Right ventricle myocardium inferior (tissue), 1 donor: ENCODE data around the gene PIK3C2B. TPM values are rescaled to one million over a fixed set of nuclear protein-coding genes. Genes with fewer than 3 reads are reported as not detected.
"Not testable (repeated sequence)": the region's sequence is repeated elsewhere in the genome, so short reads cannot be mapped to it uniquely, and the experiment has no call there.

Experiments
- ATAC-seq: fragments of 200-7000 bp; cut with Tn5 transposase; one replicate; pipeline ENCODE4 v1.9.1; 2020; ENCODE audit warnings: mild to moderate bottlenecking, moderate library complexity
- DNase-seq: peaks from one replicate; pipeline ENCODE4 v3.0.0; 2021; ENCODE audit errors: missing footprints
- intact Hi-C: fragments of 100-400 bp; cut with DNase I; formaldehyde crosslinking; loops from one replicate; pipeline ENCODE4 v1.11.0; 2022
- long read RNA-seq: library from polyadenylated mRNA; unstranded; transcript quantifications from one replicate; pipeline ENCODE4 v2.0.0, GENCODE V29; 2021
- total RNA-seq: library from RNA; stranded (reverse); fragmentation: NEBNext Ultra II Directional; extraction: Animal tissue kit (Norgen Biotek cat#: 25700); gene quantifications from one replicate; pipeline ENCODE4 v1.2.1, GENCODE V29; 2021
- donor health status: DM: no; HTN: yes; CAD: no; lungs with severe emphysema.

Gene PIK3C2B, protein sequence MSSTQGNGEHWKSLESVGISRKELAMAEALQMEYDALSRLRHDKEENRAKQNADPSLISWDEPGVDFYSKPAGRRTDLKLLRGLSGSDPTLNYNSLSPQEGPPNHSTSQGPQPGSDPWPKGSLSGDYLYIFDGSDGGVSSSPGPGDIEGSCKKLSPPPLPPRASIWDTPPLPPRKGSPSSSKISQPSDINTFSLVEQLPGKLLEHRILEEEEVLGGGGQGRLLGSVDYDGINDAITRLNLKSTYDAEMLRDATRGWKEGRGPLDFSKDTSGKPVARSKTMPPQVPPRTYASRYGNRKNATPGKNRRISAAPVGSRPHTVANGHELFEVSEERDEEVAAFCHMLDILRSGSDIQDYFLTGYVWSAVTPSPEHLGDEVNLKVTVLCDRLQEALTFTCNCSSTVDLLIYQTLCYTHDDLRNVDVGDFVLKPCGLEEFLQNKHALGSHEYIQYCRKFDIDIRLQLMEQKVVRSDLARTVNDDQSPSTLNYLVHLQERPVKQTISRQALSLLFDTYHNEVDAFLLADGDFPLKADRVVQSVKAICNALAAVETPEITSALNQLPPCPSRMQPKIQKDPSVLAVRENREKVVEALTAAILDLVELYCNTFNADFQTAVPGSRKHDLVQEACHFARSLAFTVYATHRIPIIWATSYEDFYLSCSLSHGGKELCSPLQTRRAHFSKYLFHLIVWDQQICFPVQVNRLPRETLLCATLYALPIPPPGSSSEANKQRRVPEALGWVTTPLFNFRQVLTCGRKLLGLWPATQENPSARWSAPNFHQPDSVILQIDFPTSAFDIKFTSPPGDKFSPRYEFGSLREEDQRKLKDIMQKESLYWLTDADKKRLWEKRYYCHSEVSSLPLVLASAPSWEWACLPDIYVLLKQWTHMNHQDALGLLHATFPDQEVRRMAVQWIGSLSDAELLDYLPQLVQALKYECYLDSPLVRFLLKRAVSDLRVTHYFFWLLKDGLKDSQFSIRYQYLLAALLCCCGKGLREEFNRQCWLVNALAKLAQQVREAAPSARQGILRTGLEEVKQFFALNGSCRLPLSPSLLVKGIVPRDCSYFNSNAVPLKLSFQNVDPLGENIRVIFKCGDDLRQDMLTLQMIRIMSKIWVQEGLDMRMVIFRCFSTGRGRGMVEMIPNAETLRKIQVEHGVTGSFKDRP (N-terminal part only)
- total RNA-seq = 22.7 TPM
- long read RNA-seq, partial matches to known transcripts = 1 of 4 reads
- long read RNA-seq, other reads (novel, unspliced or antisense) = 3 of 4 reads

DNA sequence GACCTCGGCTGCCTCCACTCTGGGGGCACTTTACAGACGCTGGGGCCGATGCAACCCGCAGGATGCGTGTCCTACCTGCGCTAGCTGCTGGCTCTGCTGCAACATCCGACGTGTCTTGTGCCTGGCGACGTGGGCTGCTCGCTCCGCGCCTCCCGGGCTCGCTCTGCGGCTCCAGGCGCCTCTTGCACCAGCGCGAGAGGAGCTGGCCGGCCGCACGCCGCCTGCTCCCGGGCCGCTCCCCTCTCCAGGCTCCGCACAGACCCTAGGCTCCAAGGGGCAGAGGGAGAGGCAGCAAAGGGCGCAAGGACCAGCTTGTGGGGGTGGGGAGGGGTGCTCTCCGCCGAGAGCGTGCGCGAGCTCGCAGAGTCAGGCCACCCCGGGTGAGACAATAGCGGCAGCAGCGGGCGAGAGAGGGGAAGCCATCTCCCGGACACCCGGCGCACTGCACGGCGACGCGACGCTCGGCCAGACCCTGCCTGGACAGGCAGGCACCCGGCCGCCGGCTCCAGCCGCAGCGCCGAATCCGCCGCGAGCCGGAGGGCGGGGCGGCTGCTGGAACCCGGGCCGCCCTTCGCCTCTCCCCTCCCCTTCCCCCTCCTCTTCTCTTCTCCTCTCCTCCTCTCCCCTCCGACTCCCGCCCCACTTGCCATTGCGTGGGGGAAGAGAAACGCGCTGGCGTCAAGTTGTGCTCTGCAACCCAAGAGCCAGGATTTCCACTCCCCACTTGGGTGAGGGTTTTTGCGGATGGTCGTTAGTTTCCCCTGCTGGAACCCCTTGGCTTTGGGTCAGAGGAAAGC, at the start of gene PIK3C2B:
Gene PIK3C2B, minus strand, starts transcription at position 525 of the 797 bp plus-strand sequence. CDS start 25,003 bp downstream, outside the sequence.
- DNase-seq = peak; percentile 91
- peak; percentile 97 for ATAC-seq
- intact Hi-C loops = loop anchor here (2.0 kb wide), 1 partner anchor 48 kb away; no protein-coding TSS in a partner anchor

DNA sequence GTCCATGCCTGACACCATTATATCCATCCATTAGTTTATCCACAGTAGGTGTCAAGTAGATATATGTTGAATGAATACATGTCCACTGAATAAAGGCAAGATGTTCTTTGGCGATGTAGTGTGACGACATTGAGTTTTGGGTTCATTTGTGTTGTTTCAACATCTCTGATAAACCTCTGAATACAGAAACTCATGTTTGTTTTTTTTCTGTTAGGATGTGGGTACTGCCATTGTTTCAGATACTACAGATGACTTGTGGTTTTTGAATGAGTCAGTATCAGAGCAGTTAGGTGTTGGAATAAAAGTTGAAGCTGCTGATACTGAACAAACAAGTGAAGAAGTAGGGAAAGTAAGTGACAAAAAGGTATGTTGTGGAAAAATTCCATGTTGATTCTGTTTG, 49.7 kb upstream of the PIK3C2B start:
- DNase-seq = no peak
- no peak for ATAC-seq
- intact Hi-C loops = no loop called here

DNA sequence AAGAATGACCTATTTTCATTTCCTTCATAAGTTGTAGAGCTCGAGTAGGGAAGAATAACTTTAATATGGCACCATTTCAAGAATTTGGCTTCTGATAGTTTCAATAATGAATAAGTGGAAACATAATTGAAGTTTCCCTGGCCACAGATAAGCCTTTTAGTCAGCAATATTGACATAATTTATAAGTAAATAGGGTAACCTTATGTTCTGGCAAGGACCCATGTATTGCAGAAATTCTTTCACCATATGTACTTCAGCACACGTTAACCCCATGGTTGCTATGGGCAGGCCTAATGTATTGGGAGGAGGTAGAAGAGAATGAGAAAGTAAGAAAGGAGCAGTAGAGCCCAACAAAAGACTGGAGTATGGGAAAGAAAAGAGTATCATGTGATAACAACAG, 47.0 kb upstream of the PIK3C2B start:
- no peak for DNase-seq
- intact Hi-C loops = no loop called here
- ATAC-seq = no peak

DNA sequence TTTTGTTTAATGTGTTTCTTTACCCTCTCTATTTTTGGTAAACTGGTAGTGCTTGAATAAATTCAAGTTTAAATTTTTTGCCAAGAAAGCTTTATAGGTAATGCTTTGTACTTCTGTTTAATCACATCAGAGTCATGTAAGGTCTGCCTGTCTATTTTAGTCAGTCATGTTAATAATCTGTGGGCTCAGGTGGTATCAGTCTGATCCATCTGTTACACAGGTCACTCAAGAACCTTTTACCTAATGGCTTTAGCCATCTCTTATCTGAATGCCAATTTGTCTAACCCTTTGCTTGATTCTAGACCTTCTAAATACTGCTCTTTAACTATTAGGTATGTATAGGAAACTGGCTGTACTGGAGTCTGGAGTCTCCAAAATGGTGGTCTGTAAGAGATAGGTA, 38.2 kb upstream of the PIK3C2B start:
- no peak for DNase-seq
- no peak for ATAC-seq
- intact Hi-C loops = no loop called here

DNA sequence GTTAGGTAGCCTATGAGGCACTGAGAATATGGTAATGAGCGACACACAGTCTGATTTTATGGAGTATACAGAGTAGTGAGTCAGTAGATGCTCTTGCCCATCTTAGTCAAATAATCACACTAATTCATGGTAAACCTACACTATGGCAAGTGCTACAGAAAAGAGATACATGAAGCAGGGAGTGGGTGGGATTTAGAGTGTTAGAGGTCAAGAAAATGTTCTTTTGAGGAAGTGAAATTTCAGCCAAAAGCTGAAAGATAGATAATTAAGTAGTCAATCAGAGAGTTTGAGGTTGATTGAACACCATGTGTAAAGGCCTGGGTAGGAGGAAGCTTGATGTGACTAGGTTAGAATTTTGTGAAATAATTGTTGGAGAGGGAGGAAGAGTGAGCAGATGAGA, 36.3 kb upstream of the PIK3C2B start:
- intact Hi-C loops = no loop called here
- DNase-seq (no peak), ATAC-seq (no peak)

DNA sequence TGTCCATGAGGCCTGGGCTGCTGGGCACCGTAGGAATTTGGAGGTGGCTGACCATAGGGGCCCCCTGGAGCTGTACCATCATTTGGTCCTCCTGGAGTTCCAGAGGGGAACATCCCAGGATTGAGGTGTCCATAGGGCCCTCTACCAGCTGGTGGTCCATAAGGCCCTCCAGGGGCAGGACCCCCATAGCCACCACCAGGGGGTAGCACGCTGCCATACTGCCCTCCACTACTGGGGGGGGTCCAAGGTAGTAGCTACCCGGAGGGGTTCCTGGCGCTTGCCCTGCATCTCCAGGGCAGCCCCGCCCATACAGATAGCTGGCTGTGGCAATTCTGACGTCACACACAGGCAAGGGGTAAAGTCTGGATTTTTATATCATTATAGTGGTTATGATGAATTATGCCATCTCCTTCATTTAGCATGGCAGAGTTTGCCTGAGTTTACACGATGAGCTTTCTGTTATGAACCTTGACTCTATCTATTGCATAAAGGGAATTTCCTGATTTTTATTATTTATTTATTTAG, 34.8 kb upstream of the PIK3C2B start:
- peak; percentile 52 for ATAC-seq
- intact Hi-C loops = no loop called here
- DNase-seq = no peak

DNA sequence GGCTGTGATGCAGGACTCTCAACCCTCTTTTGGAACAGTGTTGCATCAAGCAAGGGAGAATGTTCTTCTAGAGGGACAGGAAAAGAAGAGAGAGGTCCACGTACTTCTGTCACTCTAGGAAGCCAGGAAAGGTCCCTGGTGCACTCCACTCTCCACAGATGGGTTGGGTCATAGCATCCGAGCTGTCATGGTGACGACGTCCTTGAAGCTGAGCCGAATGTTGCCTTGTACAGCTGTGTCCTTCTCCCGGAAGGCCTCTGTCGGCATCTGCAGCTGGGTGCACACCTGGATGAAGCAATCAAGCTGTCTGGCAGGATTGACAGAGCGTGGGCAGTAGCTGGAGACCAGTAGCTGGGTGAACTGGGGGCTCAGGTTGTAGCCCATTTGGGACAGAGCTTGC, 34.1 kb upstream of the PIK3C2B start:
- peak; percentile 16 for ATAC-seq
- intact Hi-C loops = no loop called here
- no peak for DNase-seq

DNA sequence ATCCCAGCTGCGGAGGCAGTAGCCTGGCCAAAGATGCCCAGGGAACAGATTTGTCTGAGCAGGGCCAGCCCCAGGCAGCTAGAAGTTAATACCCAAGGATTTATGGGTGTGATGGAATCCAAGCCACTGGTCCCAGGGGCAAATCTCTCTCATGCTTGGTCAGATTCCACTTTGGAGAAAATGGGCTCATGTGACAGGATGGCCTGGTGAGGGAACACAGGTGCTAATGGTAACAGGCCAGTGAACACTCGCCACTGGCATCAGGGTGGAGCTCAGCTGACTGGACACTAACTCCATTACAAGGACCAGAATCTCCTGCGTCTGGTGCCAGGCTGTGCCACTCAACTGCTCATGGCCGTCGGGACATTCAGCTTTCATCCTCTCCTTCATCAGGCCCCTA, 33.6 kb upstream of the PIK3C2B start:
- intact Hi-C loops = no loop called here
- ATAC-seq (no peak), DNase-seq (no peak)

DNA sequence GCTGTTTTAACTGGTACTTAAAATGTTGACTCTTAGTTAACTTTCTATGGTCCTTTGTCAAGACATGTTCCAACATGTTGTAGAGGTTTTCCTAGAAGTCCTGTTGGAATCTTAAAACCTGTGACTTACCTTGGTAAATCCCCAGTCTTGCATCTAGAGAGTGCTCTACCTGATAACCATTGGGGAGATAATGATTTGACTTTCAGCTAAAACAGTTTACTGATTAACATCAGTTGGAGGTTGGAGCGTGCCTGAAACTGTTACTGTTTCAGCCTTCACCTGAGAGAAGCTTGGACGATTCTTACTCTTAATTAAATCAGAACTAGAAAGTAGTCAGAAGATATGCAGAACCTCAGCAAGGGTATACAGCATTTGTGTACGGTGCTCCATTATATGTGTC, 30.4 kb upstream of the PIK3C2B start:
- intact Hi-C loops = no loop called here
- DNase-seq (no peak), ATAC-seq (no peak)

DNA sequence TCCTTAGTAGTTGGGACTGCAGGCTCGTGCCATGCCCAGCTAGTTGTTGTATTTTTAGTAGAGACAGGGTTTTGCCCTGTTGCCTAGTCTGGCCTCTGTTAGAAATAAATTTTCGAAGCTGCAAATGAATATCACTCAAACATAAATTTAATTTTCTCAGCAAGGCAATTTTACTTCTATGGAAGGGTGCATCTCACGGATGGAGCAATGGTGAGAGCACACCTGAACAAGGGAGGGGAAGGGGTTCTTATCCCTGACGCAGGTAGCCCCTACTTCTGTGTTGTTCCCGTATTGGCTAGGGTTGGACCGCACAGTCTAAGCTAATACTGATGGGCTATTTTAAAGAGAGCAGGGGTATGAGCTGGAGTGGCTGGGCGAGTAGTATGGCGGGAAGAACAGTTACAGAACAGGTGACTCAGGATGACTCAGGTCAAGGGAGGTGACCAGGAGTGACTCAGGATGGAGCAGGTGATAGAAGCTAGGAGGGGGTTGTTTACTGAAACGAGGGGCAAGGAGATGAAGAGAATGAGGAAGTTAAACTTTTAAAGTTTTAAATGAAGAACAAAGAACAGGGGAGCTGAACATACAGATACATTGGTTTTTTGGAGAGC, 29.1 kb upstream of the PIK3C2B start:
- intact Hi-C loops = no loop called here
- no peak for ATAC-seq
- no peak for DNase-seq

DNA sequence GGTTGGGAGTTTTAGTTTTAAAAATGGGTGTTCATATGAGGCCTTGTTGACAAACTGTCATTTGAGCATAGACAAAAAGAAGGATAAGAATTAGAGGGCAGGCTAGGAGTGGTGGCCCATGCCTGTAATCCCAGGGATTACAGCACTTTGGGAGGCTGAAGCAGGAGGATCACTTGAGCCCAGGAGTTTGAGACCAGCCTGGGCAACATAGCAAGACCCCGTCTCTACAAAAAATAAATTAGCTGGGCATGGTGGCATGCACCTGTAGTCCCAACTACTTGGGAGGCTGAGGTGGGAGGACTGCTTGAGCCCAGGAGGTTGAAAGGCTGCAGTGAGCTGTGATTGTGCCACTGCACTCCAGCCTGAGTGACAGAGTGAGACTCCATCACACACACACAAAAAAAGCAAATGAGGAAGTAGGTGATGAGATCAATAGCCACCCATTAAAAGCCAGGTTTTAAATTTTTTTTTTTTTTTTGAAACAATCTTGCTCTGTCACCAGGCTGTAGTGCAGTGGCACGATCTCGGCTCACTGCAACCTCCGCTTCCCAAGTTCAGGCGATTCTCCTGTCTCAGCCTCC, 27.4 kb upstream of the PIK3C2B start:
- intact Hi-C loops, ATAC-seq, DNase-seq: not testable (repeated sequence)

DNA sequence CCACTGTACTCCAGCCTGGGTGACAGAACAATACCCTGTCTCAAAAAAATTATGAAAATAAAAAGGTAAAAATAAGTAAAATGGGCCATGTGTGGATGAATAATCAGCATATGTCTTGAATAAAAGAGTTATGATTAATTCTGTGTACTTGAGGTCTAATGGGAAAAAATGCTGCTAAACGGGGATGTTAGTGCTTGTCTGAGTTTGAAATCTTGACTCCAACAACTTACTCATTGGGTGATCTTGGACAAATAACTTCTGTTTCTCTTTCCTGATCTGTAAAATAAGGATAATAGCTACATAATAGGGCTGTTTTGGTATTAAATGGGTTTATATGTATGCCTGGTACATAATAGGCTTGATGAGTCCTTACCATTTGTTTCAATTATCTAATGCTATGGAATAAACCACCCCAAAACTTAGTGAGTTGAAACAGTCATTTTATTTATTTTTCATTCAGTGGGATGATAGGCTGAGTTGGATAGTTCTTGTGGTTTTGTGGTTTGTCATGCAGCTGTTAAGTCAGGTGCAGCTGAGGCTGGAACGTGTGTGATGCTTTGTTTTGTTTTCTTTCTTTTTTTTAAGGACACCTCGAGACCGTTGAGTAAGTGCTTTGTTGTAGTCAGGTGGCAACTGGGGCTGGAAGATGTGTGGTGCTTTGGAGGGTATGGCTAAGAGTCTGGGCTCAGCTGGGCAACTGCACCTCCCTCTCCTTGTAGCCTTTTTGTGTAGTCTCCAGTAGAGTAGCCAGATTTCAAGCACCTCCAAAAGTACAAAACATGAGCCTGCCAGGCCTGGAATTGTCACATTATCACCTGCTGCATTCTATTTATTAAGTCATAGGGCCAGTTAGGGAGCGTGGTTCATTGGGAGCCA, 26.5 kb upstream of the PIK3C2B start:
- intact Hi-C loops = no loop called here
- peak; percentile 15 for ATAC-seq
- no peak for DNase-seq

DNA sequence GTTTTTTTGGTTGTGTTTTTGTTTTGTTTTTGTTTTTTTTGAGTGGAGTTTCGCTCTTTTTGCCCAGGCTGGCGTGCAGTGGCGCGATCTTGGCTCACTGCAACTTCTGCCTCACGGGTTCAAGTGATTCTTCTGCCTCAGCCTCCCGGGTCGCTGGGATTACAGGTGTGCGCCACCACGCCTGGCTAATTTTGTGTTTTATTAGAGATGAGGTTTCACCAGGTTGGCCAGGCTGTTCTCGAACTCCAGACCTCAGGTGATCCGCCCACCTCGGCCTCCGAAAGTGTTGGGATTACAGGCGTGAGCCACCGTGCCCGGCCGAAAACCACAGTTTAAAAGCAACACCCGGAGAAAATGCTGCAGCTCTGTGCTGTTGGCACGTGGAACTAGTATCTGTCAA, 22.8 kb upstream of the PIK3C2B start:
- ATAC-seq, DNase-seq, intact Hi-C loops: not testable (repeated sequence)

DNA sequence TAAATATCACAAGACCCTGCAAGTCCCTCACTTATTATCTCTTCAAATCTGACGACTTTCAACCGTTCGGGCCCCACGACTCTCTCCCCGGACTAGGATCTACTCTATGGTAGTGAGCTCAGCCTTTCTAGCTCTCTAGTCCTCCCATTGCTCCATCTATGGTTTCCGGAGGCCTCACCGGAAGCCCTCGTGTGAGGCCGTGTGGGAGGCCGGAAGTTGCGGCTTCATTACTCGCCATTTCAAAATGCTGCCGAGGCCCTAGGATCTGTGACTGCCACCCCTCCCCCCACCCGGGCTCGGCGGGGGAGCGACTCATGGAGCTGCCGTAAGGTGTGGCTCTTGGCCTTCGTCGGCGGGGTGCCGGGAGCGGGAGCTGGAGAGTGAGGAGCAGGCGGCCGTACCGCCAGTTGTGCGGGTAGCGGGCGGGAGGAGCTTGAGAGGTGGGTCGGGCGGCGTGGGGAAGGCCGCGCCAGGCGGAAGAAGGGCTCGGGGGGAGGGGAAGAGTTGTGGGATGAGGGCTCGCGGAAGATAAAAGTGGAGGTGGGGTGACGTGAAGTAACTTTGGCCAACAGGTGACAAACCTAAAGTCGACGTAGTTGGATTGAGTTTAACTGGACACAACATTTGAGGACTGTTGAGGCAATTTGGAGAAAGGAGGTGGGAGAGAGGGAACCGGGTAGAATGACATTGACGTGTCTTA, 21.7 kb upstream of the PIK3C2B start, which contains the start of gene MDM4:
Gene MDM4, plus strand, starts transcription at position 227 of the 700 bp plus-strand sequence. CDS start 9,113 bp downstream, outside the sequence.
- DNase-seq (peak; percentile 95), ATAC-seq (peak; percentile 99)
- intact Hi-C loops = loop anchor here (1.0 kb wide), 1 partner anchor 9 kb away; no protein-coding TSS in a partner anchor

DNA sequence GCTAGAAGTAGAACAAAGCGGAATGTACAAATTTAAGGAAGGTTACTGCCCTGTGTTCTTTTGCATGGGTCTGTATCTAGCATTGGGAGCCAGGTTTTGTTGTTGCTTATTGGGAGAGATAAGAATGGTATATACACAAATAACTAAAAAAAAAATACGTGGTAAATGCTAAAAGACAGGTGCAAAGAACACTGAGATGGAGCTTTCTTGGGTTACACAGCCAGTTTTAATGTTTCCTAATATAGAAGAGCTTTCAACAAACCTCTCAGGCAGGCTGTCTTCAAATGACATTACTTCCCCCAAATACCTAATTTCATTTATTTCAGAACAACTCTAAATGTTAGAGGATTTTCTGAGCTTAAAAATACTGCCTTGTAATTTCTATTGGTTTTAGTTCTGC, 20.2 kb upstream of the PIK3C2B start:
- DNase-seq = no peak
- no peak for ATAC-seq
- intact Hi-C loops = no loop called here
